Measurements from ENCODE around the gene AXDND1. TPM values are rescaled to one million over a fixed set of nuclear protein-coding genes. Genes with fewer than 3 reads are reported as not detected.

Gene AXDND1
- total and polyA plus RNA-seq, 2 of the 8 experiments (the other 6 are each of a cell fraction or from before 2014, with no cell fraction given), result 0.61 TPM; not detected in 1

GRCh38 chr1:179530352-179530751, 164.6 kb downstream of the AXDND1 start:
- peaks cover 0 to 9% (median 6%) of the 10 kb centered on the region in 4 experiments; a peak in 6 of 7 replicates for H3K4me1 ChIP-seq (replicated peaks in 1 of 4; ENCODE audit: control insufficient read depth in 3 of 4, insufficient read depth in 4 of 4, low read length in 3 of 4)
- no peaks in the 10 kb centered on the region for H3K79me2 ChIP-seq (ENCODE audit: control insufficient read depth in 1 of 2, insufficient read depth in 2 of 2, low read length in 2 of 2)
- H3K18ac ChIP-seq (ENCODE audit: extremely low read depth, low read length), result peak overlapping the region; percentile 42
- peaks cover 1% of the 10 kb centered on the region; the same call in 1 of the 2 replicates for H3K23me2 ChIP-seq (ENCODE audit: low read depth, low read length)
- peak overlapping the region; percentile 72; the same call in 1 of the 2 replicates for H2BK5ac ChIP-seq (ENCODE audit: low read depth, low read length)
- H4K8ac ChIP-seq (ENCODE audit: extremely low read depth, insufficient read depth, low read length), result no peak overlapping the region
- TF ChIP-seq, protein P1, sequence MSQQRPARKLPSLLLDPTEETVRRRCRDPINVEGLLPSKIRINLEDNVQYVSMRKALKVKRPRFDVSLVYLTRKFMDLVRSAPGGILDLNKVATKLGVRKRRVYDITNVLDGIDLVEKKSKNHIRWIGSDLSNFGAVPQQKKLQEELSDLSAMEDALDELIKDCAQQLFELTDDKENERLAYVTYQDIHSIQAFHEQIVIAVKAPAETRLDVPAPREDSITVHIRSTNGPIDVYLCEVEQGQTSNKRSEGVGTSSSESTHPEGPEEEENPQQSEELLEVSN (IDR thresholded peaks at IDR 0.05), result peak; percentile 73
- TF ChIP-seq MAX (IDR thresholded peaks at IDR 0.05) (peak; percentile 55; the same call in 1 of the 2 replicates), JUND (IDR thresholded peaks at IDR 0.05; ENCODE audit: low read length) (no peak), KDM4A (IDR thresholded peaks at IDR 0.05; ENCODE audit: low read depth, low read length, severe bottlenecking) (no peak)
- FAIRE-seq (no peak), DNase-seq (ENCODE audit: low read depth in 1 of 2, low spot score in 2 of 2) (no peak)
- no peak overlapping the region for H3K4me2 ChIP-seq (ENCODE audit: insufficient read depth in 1 of 2, low read depth in 2 of 2, low read length in 2 of 2)
- no peaks in the 10 kb centered on the region for H4K20me1 ChIP-seq (replicated peaks in 1 of 2; ENCODE audit: control insufficient read depth in 1 of 2, insufficient read depth in 2 of 2, low read length in 2 of 2)
- POLR2A ChIA-PET (ENCODE audit: partially characterized antibody), result no interaction called here
- H3K9ac ChIP-seq (replicated peaks in 1 of 4; ENCODE audit: extremely low read depth in 1 of 4, low read depth in 3 of 4, low read length in 3 of 4), result no peak overlapping the region
- no peak overlapping the region for H3K23ac ChIP-seq (ENCODE audit: insufficient read length)
- WGBS, 2 experiments (ENCODE audit: extremely low coverage in 1 of 2, insufficient coverage in 1 of 2, insufficient read length in 1 of 2, insufficient replicate concordance in 2 of 2, low coverage in 1 of 2, low lambda C conversion rate in 2 of 2, missing lambda C conversion rate in 1 of 2), result 63% methylated on average over 1 of the region's 1 CpG; no CpG with 5 or more reads in 1 of the 2 experiments
- H3K4ac ChIP-seq (replicated peaks; ENCODE audit: insufficient read length, low read depth, low read length), result peak overlapping the region; percentile 87
- H2BK120ac ChIP-seq (replicated peaks; ENCODE audit: low read depth, low read length), result peak overlapping the region; percentile 89
- CTCF ChIA-PET (ENCODE audit: partially characterized antibody), result no interaction called here
- no peak overlapping the region for H3K4me3 ChIP-seq (ENCODE audit: extremely low read depth in 1 of 4, insufficient read depth in 2 of 4, low read depth in 3 of 4, low read length in 4 of 4)
- no peaks in the 10 kb centered on the region for H3K36me3 ChIP-seq (ENCODE audit: control insufficient read depth in 2 of 4, insufficient read depth in 4 of 4, low read length in 3 of 4)
- no peak overlapping the region for H3K14ac ChIP-seq (ENCODE audit: insufficient read length)
- no peaks in the 10 kb centered on the region for H3K9me3 ChIP-seq (ENCODE audit: insufficient read depth in 2 of 2, low read depth in 1 of 2, low read length in 1 of 2)
- H3K27me3 ChIP-seq (replicated peaks in 1 of 4; ENCODE audit: control insufficient read depth in 3 of 4, extremely low read depth in 1 of 4, insufficient read depth in 3 of 4, low read length in 3 of 4), result no peaks in the 10 kb centered on the region
- H2BK15ac ChIP-seq (ENCODE audit: low read length), result 0 out of 2 replicates have a peak overlapping the region, but pooled peaks have one; percentile 3
- H2AK5ac ChIP-seq (ENCODE audit: low read depth, low read length), result peak overlapping the region; percentile 20; the same call in 1 of the 2 replicates
- no peaks in the 10 kb centered on the region for H3K79me1 ChIP-seq (ENCODE audit: low read depth, low read length)
- H3K27ac ChIP-seq (ENCODE audit: low read depth, low read length), result no peak overlapping the region
- H2BK12ac ChIP-seq (ENCODE audit: low read depth, low read length), result peak overlapping the region; percentile 4; the same call in 1 of the 2 replicates
- no peak overlapping the region for H3K56ac ChIP-seq (replicated peaks; ENCODE audit: insufficient read length, low read depth, low read length)
- no peak overlapping the region for H4K5ac ChIP-seq (ENCODE audit: insufficient read length, low read depth, low read length)
- H4K91ac ChIP-seq (replicated peaks; ENCODE audit: insufficient read length, low read length), result peak overlapping the region; percentile 92
- no peak overlapping the region for H2AFZ ChIP-seq (ENCODE audit: low read length)
- H2BK20ac ChIP-seq (ENCODE audit: low read length), result peak overlapping the region; percentile 13; the same call in 1 of the 2 replicates
